Measurements from ENCODE around the gene CRTC1. TPM values are rescaled to one million over a fixed set of nuclear protein-coding genes. Genes with fewer than 3 reads are reported as not detected.

CRTC1 gene
- total RNA-seq, 1 experiment from 2014 or later, result 3.7 TPM

DNA sequence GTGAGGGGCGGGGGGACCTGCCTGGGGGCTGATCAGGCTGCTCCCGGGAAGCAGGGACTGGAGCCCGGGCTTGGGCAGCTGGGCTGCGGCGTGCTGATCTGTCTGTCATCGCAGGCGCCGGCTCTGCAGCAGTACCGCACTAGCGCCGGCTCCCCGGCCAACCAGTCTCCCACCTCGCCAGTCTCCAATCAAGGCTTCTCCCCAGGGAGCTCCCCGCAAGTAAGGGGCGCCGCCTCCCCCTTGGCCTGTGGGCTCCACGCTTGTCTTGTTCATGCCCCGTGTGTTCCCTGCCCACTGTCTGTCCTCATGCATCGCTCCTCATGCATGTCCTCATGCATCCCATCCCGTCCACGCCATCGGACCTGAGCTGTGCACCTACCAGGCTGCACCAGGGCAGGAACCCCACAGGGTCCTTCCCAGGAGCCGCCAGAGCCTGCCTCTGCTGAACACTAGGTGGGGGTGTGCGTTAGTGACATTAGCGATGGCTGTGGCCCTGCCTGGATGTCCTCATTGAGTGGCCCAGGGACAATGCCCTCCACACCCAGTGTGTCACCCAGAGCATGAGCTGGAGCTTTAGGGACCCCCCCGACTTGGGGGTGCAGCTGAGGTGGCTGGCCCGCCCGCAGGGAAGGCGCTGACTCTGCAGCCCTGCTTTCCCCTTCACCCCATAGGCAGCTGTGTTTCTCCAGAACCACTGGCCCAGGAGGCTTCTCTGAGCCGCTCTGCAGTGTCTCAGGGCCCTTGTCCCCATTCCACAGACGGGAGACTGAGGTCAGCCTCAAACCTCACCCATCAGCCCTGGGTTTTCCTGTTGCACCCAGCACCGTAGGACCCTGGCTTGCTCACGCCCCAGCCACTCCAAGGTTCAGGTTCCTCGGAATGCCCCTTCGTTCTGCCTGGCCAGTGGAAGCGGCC, 88.1 kb downstream of the CRTC1 start:
- no peak overlapping the region for H3K4me3 ChIP-seq (ENCODE audit: low read length)
- H3K9me2 ChIP-seq (replicated peaks; ENCODE audit: insufficient read depth, low read length), result no peaks in the 10 kb centered on the region
- H3K4me1 ChIP-seq (ENCODE audit: low read length), result no peaks in the 10 kb centered on the region
- no peaks in the 10 kb centered on the region for H3K27me3 ChIP-seq (ENCODE audit: low read length)
- H3K4me2 ChIP-seq (ENCODE audit: low read depth, low read length, poor library complexity, severe bottlenecking), result no peak overlapping the region
- no peaks in the 10 kb centered on the region for H3K9me3 ChIP-seq (ENCODE audit: low read length)
- DNase-seq, result peak; percentile 72
- H3K27ac ChIP-seq (ENCODE audit: low read length), result no peak overlapping the region
- H3K79me2 ChIP-seq (ENCODE audit: low read length), result no peaks in the 10 kb centered on the region
- H3K9ac ChIP-seq (ENCODE audit: low read length), result no peak overlapping the region
- H2AFZ ChIP-seq (ENCODE audit: low read length), result no peak overlapping the region
- H3K36me3 ChIP-seq (ENCODE audit: insufficient read depth, low read length), result no peaks in the 10 kb centered on the region
- peaks cover 12% of the 10 kb centered on the region; the same call in 1 of the 2 replicates for H4K20me1 ChIP-seq (ENCODE audit: insufficient read depth, low read depth, low read length)

DNA sequence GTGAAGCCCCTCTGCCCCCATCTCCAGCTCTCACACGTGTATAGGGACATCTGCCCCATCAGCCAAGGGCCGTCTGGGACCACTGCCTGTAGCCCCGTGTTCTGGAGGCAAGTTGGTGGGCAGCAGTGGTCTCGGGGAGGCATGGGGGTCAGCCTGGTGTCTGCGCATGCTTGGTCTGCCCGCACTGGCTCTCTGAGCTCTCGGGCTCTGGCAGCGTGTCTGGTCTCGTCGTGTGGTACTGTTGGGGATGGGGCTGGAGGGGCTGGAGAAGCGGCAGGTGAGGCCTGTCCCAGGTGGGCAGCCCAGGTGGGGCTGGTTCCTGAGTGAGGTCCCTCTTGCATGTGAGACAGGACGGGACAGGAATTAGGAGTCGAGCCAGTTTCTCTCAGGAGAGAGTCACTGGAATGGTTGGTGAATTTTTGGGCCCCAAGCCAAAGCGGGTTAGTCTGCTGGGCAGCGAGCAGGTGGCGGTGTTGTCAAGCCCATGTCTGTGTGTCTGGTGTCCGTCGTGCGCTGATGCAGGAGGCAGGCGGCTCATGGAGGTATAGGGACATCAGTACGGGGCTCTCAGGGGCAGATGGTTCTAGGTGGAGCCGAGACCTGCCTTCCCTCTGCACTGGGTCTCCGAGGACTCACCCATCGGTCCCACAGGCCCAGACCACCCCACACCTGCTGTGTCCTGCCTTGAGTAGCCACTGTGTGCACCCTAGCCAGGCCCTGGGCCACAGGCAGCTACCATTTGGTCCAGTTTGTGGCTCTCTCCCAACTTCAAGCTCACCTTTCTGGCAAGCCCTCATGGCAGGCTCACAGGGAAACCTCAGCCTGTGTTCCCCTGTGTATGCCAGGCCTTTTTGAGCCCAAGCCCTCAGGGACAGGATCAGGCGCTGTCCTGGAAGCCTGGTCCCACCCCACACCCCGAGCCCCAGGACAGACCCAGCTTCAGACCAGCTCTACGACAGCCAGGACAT, 89.4 kb downstream of the CRTC1 start:
- H3K9me3 ChIP-seq (ENCODE audit: low read length), result no peaks in the 10 kb centered on the region
- DNase-seq, result no peak
- no peaks in the 10 kb centered on the region for H3K79me2 ChIP-seq (ENCODE audit: low read length)
- H2AFZ ChIP-seq (ENCODE audit: low read length), result no peak overlapping the region
- no peak overlapping the region for H3K4me2 ChIP-seq (ENCODE audit: low read depth, low read length, poor library complexity, severe bottlenecking)
- H3K4me1 ChIP-seq (ENCODE audit: low read length), result no peaks in the 10 kb centered on the region
- H3K27me3 ChIP-seq (ENCODE audit: low read length), result no peaks in the 10 kb centered on the region
- peaks cover 12% of the 10 kb centered on the region; the same call in 1 of the 2 replicates for H4K20me1 ChIP-seq (ENCODE audit: insufficient read depth, low read depth, low read length)
- no peak overlapping the region for H3K27ac ChIP-seq (ENCODE audit: low read length)
- no peak overlapping the region for H3K9ac ChIP-seq (ENCODE audit: low read length)
- H3K36me3 ChIP-seq (ENCODE audit: insufficient read depth, low read length), result no peaks in the 10 kb centered on the region
- no peak overlapping the region for H3K4me3 ChIP-seq (ENCODE audit: low read length)
- H3K9me2 ChIP-seq (replicated peaks; ENCODE audit: insufficient read depth, low read length), result no peaks in the 10 kb centered on the region

DNA sequence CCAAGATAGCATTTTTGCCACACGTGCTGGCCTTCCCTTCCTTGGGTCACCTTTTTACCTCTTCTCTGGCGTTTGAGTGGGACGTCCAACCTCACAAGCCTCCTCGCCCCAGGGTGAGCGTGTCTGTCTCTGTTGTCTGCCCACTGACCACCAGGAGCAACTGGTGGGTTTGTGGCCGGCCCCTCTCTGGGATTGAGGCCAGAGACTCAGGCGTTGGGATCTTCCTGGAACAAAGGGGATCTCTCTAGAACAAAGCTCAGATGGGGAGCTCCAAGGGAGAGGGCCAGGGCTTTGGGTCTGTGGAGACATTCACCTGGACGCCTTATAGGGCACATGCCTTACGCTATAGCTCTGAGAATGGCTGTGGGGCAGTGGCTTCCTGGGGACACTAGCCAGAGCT, 90.2 kb downstream of the CRTC1 start:
- Histone ChIP-seq H3K4me1 (ENCODE audit: low read length) (no peaks in the 10 kb centered on the region), H3K4me3 (ENCODE audit: low read length) (no peak overlapping the region), H3K9me3 (ENCODE audit: low read length) (no peaks in the 10 kb centered on the region), H3K9ac (ENCODE audit: low read length) (no peak overlapping the region), H3K36me3 (ENCODE audit: insufficient read depth, low read length) (no peaks in the 10 kb centered on the region), H3K27ac (ENCODE audit: low read length) (no peak overlapping the region), H3K27me3 (ENCODE audit: low read length) (no peaks in the 10 kb centered on the region), H3K79me2 (ENCODE audit: low read length) (no peaks in the 10 kb centered on the region), H3K9me2 (replicated peaks; ENCODE audit: insufficient read depth, low read length) (no peaks in the 10 kb centered on the region), H3K4me2 (ENCODE audit: low read depth, low read length, poor library complexity, severe bottlenecking) (no peak overlapping the region), H2AFZ (ENCODE audit: low read length) (no peak overlapping the region), H4K20me1 (ENCODE audit: insufficient read depth, low read depth, low read length) (peaks cover 12% of the 10 kb centered on the region; the same call in 1 of the 2 replicates)
- DNase-seq, result no peak

DNA sequence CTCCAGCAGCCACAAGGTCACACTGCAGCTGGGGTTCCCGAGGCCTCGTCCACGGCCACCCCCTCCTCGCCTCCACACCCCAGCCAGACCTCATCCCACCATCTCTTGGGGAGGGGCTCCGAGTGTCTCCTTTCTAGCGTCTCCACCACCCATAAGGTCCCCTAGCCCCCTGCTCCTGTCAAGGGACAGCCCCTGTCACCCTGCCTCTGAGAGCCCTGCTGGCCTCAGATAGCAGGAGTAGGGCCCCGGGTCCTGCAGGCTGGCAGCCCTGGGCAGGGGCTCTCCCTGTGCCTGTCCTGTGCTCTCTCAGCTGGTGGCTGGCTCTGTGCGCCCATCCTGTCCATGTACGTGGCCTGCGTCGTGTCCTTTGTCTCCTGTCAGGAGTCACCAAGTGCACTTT, 90.6 kb downstream of the CRTC1 start:
- no peak for DNase-seq
- H2AFZ ChIP-seq (ENCODE audit: low read length), result no peak overlapping the region
- H3K9me2 ChIP-seq (replicated peaks; ENCODE audit: insufficient read depth, low read length), result no peaks in the 10 kb centered on the region
- H3K4me2 ChIP-seq (ENCODE audit: low read depth, low read length, poor library complexity, severe bottlenecking), result no peak overlapping the region
- no peak overlapping the region for H3K9ac ChIP-seq (ENCODE audit: low read length)
- peaks cover 12% of the 10 kb centered on the region; the same call in 1 of the 2 replicates for H4K20me1 ChIP-seq (ENCODE audit: insufficient read depth, low read depth, low read length)
- no peaks in the 10 kb centered on the region for H3K27me3 ChIP-seq (ENCODE audit: low read length)
- H3K4me3 ChIP-seq (ENCODE audit: low read length), result no peak overlapping the region
- H3K4me1 ChIP-seq (ENCODE audit: low read length), result no peaks in the 10 kb centered on the region
- H3K79me2 ChIP-seq (ENCODE audit: low read length), result no peaks in the 10 kb centered on the region
- no peaks in the 10 kb centered on the region for H3K9me3 ChIP-seq (ENCODE audit: low read length)
- H3K27ac ChIP-seq (ENCODE audit: low read length), result no peak overlapping the region
- no peaks in the 10 kb centered on the region for H3K36me3 ChIP-seq (ENCODE audit: insufficient read depth, low read length)

DNA sequence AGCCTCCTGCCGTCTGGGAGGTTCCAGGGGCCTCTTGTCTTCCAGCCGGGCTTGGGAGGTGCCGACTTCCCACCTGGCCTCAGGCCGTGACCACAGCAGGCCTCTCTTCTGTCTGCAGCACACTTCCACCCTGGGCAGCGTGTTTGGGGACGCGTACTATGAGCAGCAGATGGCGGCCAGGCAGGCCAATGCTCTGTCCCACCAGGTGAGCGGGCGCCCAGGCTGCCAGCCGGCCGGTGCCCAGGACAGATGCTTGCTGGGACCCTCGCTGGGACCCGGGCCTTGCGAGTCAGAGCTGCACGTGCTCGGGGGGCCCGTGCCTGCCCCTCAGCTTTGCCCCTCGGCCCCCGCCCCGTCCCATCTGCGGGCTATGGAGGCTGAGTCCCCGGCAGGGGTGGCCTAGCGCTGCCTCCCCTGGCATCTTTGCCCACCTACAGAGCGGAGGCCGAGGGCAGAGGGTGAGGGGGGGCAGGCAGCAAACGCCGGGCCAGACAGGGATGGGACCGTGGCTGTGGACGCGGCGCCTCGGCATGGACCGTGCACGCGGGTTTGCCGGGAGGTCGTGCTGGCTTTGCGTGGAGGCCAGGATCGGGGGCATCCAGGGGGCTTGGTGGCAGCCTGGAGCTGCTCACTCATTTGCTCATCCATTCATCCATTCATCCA, 91.4 kb downstream of the CRTC1 start:
- H3K4me2 ChIP-seq (ENCODE audit: low read depth, low read length, poor library complexity, severe bottlenecking), result no peak overlapping the region
- H3K27ac ChIP-seq (ENCODE audit: low read length), result no peak overlapping the region
- no peaks in the 10 kb centered on the region for H3K9me3 ChIP-seq (ENCODE audit: low read length)
- H3K9ac ChIP-seq (ENCODE audit: low read length), result no peak overlapping the region
- H3K9me2 ChIP-seq (replicated peaks; ENCODE audit: insufficient read depth, low read length), result no peaks in the 10 kb centered on the region
- peaks cover 9% of the 10 kb centered on the region; the same call in 1 of the 2 replicates for H4K20me1 ChIP-seq (ENCODE audit: insufficient read depth, low read depth, low read length)
- H3K79me2 ChIP-seq (ENCODE audit: low read length), result no peaks in the 10 kb centered on the region
- H3K36me3 ChIP-seq (ENCODE audit: insufficient read depth, low read length), result no peaks in the 10 kb centered on the region
- H3K4me3 ChIP-seq (ENCODE audit: low read length), result no peak overlapping the region
- no peak overlapping the region for H2AFZ ChIP-seq (ENCODE audit: low read length)
- no peak for DNase-seq
- no peaks in the 10 kb centered on the region for H3K27me3 ChIP-seq (ENCODE audit: low read length)
- no peaks in the 10 kb centered on the region for H3K4me1 ChIP-seq (ENCODE audit: low read length)

DNA sequence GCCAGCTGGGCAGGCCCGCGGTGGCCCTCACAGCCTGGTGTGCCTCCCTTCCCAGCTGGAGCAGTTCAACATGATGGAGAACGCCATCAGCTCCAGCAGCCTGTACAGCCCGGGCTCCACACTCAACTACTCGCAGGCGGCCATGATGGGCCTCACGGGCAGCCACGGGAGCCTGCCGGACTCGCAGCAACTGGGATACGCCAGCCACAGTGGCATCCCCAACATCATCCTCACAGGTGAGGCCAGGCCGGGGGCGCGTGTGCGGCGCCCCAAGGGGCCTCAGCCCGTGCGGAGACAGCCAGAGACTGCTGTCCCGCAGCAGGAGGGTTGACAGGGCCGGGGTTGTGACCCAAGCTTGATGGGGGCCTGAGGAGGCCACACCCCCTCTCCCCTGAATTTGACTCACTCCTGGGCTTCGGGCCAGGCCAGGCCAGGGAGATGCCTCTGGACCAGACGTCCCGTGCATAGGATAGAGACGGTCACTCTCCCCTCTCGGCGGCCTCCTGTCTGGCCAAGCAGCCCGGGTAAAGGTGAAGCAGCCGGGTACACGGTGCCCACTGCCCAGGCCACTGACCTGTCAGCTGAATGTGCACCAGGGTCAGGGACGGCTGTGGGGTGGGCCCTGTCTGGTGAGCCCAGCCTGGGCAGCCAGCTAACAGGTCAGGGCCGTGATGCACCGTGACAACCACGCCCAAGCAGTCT, 92.3 kb downstream of the CRTC1 start:
- Histone ChIP-seq H3K27ac (ENCODE audit: low read length) (no peak overlapping the region), H3K4me3 (ENCODE audit: low read length) (no peak overlapping the region), H3K9me3 (ENCODE audit: low read length) (no peaks in the 10 kb centered on the region), H3K9me2 (replicated peaks; ENCODE audit: insufficient read depth, low read length) (no peaks in the 10 kb centered on the region), H4K20me1 (ENCODE audit: insufficient read depth, low read depth, low read length) (peaks cover 9% of the 10 kb centered on the region; the same call in 1 of the 2 replicates), H3K4me1 (ENCODE audit: low read length) (no peaks in the 10 kb centered on the region), H3K36me3 (ENCODE audit: insufficient read depth, low read length) (no peaks in the 10 kb centered on the region), H3K4me2 (ENCODE audit: low read depth, low read length, poor library complexity, severe bottlenecking) (no peak overlapping the region), H3K27me3 (ENCODE audit: low read length) (no peaks in the 10 kb centered on the region), H2AFZ (ENCODE audit: low read length) (no peak overlapping the region), H3K9ac (ENCODE audit: low read length) (no peak overlapping the region), H3K79me2 (ENCODE audit: low read length) (no peaks in the 10 kb centered on the region)
- no peak for DNase-seq

DNA sequence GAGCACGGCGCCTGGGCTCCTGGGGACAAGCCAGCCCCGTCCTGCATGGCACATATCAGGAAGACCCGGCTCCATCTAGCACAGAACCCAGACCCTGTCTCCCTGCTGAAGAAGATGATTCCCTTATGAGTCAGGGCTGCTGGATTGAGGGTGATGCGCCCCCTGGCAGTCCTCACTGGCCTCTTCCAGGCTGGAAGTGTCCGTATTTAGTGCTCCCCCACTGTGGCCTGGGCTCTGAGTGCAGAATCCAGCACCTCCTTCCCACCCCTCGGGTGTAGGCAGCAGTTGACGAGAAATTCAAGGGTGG, 92.8 kb downstream of the CRTC1 start:
- no peak overlapping the region for H3K4me3 ChIP-seq (ENCODE audit: low read length)
- no peaks in the 10 kb centered on the region for H3K9me2 ChIP-seq (replicated peaks; ENCODE audit: insufficient read depth, low read length)
- no peak for DNase-seq
- no peak overlapping the region for H2AFZ ChIP-seq (ENCODE audit: low read length)
- H4K20me1 ChIP-seq (ENCODE audit: insufficient read depth, low read depth, low read length), result peaks cover 9% of the 10 kb centered on the region; the same call in 1 of the 2 replicates
- H3K27me3 ChIP-seq (ENCODE audit: low read length), result no peaks in the 10 kb centered on the region
- no peak overlapping the region for H3K27ac ChIP-seq (ENCODE audit: low read length)
- no peaks in the 10 kb centered on the region for H3K36me3 ChIP-seq (ENCODE audit: insufficient read depth, low read length)
- H3K9me3 ChIP-seq (ENCODE audit: low read length), result no peaks in the 10 kb centered on the region
- H3K4me2 ChIP-seq (ENCODE audit: low read depth, low read length, poor library complexity, severe bottlenecking), result no peak overlapping the region
- no peaks in the 10 kb centered on the region for H3K4me1 ChIP-seq (ENCODE audit: low read length)
- no peak overlapping the region for H3K9ac ChIP-seq (ENCODE audit: low read length)
- H3K79me2 ChIP-seq (ENCODE audit: low read length), result no peaks in the 10 kb centered on the region

Data from Karpas-422 (cell line).